OCI-LY7 (cell line): ENCODE data around the gene C19orf18. TPM values are rescaled to one million over a fixed set of nuclear protein-coding genes. Genes with fewer than 3 reads are reported as not detected.

Experiments
- BruUV-seq: library from RNA; stranded (reverse); fragments of 400-500 nt; replicated peaks from 2 replicates; lab custom pipeline; 2021; lab: Mats Ljungman, UMichigan
- CTCF ChIA-PET: fragments of 300-600 bp; sonication (Branson Sonifier 250); formaldehyde crosslinking; loops from one replicate; lab custom pipeline; 2022; ENCODE audit warnings: antibody characterized with exemption; ENCODE audit not compliant: unreplicated experiment; lab: Charles Lee
- POLR2A ChIA-PET: fragments of 300-600 bp; sonication (Branson Sonifier 250); formaldehyde crosslinking; loops from one replicate; lab custom pipeline; 2022; ENCODE audit warnings: antibody characterized with exemption; lab: Charles Lee
- DNase-seq: peaks from one replicate; pipeline ENCODE4 v3.0.0-alpha.2; 2015; ENCODE audit warnings: low spot score
- H2AFZ ChIP-seq: fragments of 200-600 bp; sonication (generic), shearing (Covaris generic); 2 replicates; pipeline ENCODE4 v1.6.1; 2014; ENCODE audit warnings: mild to moderate bottlenecking, antibody characterized with exemption, low read length, moderate library complexity
- H3K27ac ChIP-seq: fragments of 200-600 bp; sonication (generic); 2 replicates; pipeline ENCODE4 v1.5.1; 2014; ENCODE audit warnings: mixed run types, low read depth, mild to moderate bottlenecking, moderate library complexity, low read length, inconsistent platforms; ENCODE audit not compliant: poor library complexity, severe bottlenecking
- H3K36me3 ChIP-seq: fragments of 200-600 bp; sonication (generic); 2 replicates; pipeline ENCODE4 v1.6.1; 2014; ENCODE audit warnings: mild to moderate bottlenecking, antibody characterized with exemption, low read length, moderate library complexity, mixed read lengths; ENCODE audit not compliant: insufficient read depth
- H3K4me1 ChIP-seq: fragments of 200-600 bp; sonication (generic); 2 replicates; pipeline ENCODE4 v1.5.1; 2014; ENCODE audit warnings: mild to moderate bottlenecking, low read length; ENCODE audit not compliant: insufficient read depth, poor library complexity, severe bottlenecking
- H3K4me2 ChIP-seq: fragments of 200-600 bp; sonication (generic); 2 replicates; pipeline ENCODE4 v1.6.1; 2014; ENCODE audit warnings: mild to moderate bottlenecking, low read length
- H3K4me3 ChIP-seq: fragments of 200-600 bp; sonication (generic); 2 replicates; pipeline ENCODE4 v1.5.1; 2014; ENCODE audit warnings: mild to moderate bottlenecking, low read depth, low read length; ENCODE audit not compliant: poor library complexity, severe bottlenecking
- H3K79me2 ChIP-seq: fragments of 200-600 bp; sonication (generic); 2 replicates; pipeline ENCODE4 v1.6.1; 2016; ENCODE audit warnings: low read depth, mild to moderate bottlenecking, low read length, moderate library complexity, mixed read lengths; ENCODE audit not compliant: insufficient read depth
- H3K9me2 ChIP-seq: fragments of 200-600 bp; sonication (generic); 2 replicates; pipeline ENCODE4 v1.6.1; 2016; ENCODE audit warnings: mild to moderate bottlenecking, low read length, mixed read lengths; ENCODE audit not compliant: insufficient read depth
- H3K9me3 ChIP-seq: fragments of 200-600 bp; sonication (generic); 2 replicates; pipeline ENCODE4 v1.6.1; 2014; ENCODE audit warnings: mild to moderate bottlenecking, mixed run types, low read length, mixed read lengths
- H4K20me1 ChIP-seq: fragments of 200-600 bp; sonication (generic); 2 replicates; pipeline ENCODE4 v1.6.1; 2014; ENCODE audit warnings: mild to moderate bottlenecking, antibody characterized with exemption, low read length, moderate library complexity, mixed read lengths; ENCODE audit not compliant: insufficient read depth
- CTCF ChIP-seq: fragments of 200-600 bp; sonication (generic); conservative IDR thresholded peaks from 2 replicates; pipeline ENCODE4 v1.5.1; 2014; ENCODE audit warnings: mild to moderate bottlenecking, antibody characterized with exemption, low read length, moderate library complexity, mixed read lengths
- EZH2phosphoT487 ChIP-seq: fragments of 200-600 bp; sonication (generic); IDR thresholded peaks from 2 replicates; pipeline ENCODE4 v1.6.1; 2018; ENCODE audit warnings: low read depth, borderline replicate concordance, mild to moderate bottlenecking, mixed run types, antibody characterized with exemption, low read length, moderate library complexity, mixed read lengths
- intact Hi-C: fragments of 100-400 bp; cut with micrococcal nuclease; formaldehyde crosslinking; loops from one replicate; pipeline ENCODE4 v1.10.0; 2022; ENCODE audit not compliant: unreplicated experiment
- total RNA-seq, 2 experiments: library from RNA; depleted of rRNA in 1 of 2; stranded (reverse); fragments of >200 nt in 1 of 2; shearing (Covaris generic) in 1 of 2; gene quantifications; 2 replicates each; pipeline ENCODE4 v1.2.3, GENCODE V29; 2014 to 2022

The C19orf18 gene
- total RNA-seq, 2 experiments from 2014 or later: not detected

GRCh38 chr19:58020129-58020528 lies 45.8 kb upstream of the C19orf18 start:
- Histone ChIP-seq H2AFZ (no peak overlapping the region), H3K9me3 (no peaks in the 10 kb centered on the region), H4K20me1 (no peaks in the 10 kb centered on the region), H3K4me1 (no peaks in the 10 kb centered on the region), H3K27ac (no peak overlapping the region), H3K36me3 (no peaks in the 10 kb centered on the region), H3K4me3 (no peak overlapping the region), H3K9me2 (no peaks in the 10 kb centered on the region), H3K4me2 (no peak overlapping the region), H3K79me2 (no peaks in the 10 kb centered on the region)
- ChIA-PET POLR2A (no interaction called here), CTCF (no interaction called here)
- no peak for DNase-seq
- TF ChIP-seq EZH2phosphoT487 (no peak), CTCF (no peak)
- intact Hi-C loops: no loop called here
- BruUV-seq: no TSS peak

- ChIA-PET POLR2A (no interaction called here), CTCF (no interaction called here)
- no TSS peak for BruUV-seq
- Histone ChIP-seq H3K79me2 (no peaks in the 10 kb centered on the region), H3K4me2 (no peak overlapping the region), H3K9me3 (no peaks in the 10 kb centered on the region), H2AFZ (no peak overlapping the region), H3K4me1 (no peaks in the 10 kb centered on the region), H3K36me3 (no peaks in the 10 kb centered on the region), H3K4me3 (no peak overlapping the region), H3K27ac (no peak overlapping the region), H3K9me2 (no peaks in the 10 kb centered on the region), H4K20me1 (no peaks in the 10 kb centered on the region)
- TF ChIP-seq CTCF (no peak), EZH2phosphoT487 (no peak)
- no peak for DNase-seq
- intact Hi-C loops: no loop called here
These were observed 39.8 kb upstream of the C19orf18 start for GRCh38 chr19:58014141-58014540.

- TF ChIP-seq CTCF (no peak), EZH2phosphoT487 (no peak)
- POLR2A ChIA-PET: no interaction called here
- BruUV-seq: no TSS peak
- no peaks in the 10 kb centered on the region for H3K36me3 ChIP-seq
- CTCF ChIA-PET: no interaction called here
- no peaks in the 10 kb centered on the region for H3K9me2 ChIP-seq
- H3K79me2 ChIP-seq: no peaks in the 10 kb centered on the region
- no peak overlapping the region for H3K4me2 ChIP-seq
- H4K20me1 ChIP-seq: no peaks in the 10 kb centered on the region
- H3K9me3 ChIP-seq: no peaks in the 10 kb centered on the region; the same call in 1 of the 2 replicates
- no peak overlapping the region for H2AFZ ChIP-seq
- no peak overlapping the region for H3K4me3 ChIP-seq
- no peaks in the 10 kb centered on the region for H3K4me1 ChIP-seq
- no peak for DNase-seq
- no peak overlapping the region for H3K27ac ChIP-seq
- intact Hi-C loops: no loop called here
These were observed 36.2 kb upstream of the C19orf18 start for GRCh38 chr19:58010507-58010906.
